Lower leg skin (tissue), 4 donors: Measurements from ENCODE around the gene DNAH14. TPM values are rescaled to one million over a fixed set of nuclear protein-coding genes. Genes with fewer than 3 reads are reported as not detected.
"Not testable (repeated sequence)": the region's sequence is repeated elsewhere in the genome, so short reads cannot be mapped to it uniquely, and the experiment has no call there.

Experiments
- DNase-seq, 2 donors: peaks; one replicate each; pipeline ENCODE4 v3.0.0-alpha.2; 2019; ENCODE audit warnings: low spot score in 2 of 2
- H3K4me3 ChIP-seq: fragments of 200-600 bp; sonication (generic); 2 replicates; pipeline ENCODE4 v1.5.1; 2017; ENCODE audit warnings: mild to moderate bottlenecking, low read depth; ENCODE audit not compliant: poor library complexity, severe bottlenecking
- CTCF ChIP-seq, 3 donors: fragments of 450-650 bp; IDR thresholded peaks; one replicate each; pipeline ENCODE4 v1.5.1; 2016; ENCODE audit warnings: antibody characterized with exemption in 3 of 3, mild to moderate bottlenecking in 3 of 3, moderate library complexity in 2 of 3
- POLR2A ChIP-seq, 2 donors: fragments of 450-650 bp; IDR thresholded peaks; one replicate each; pipeline ENCODE4 v1.6.1; 2016 to 2017; ENCODE audit warnings: antibody characterized with exemption in 2 of 2, mild to moderate bottlenecking in 1 of 2, moderate library complexity in 1 of 2
- WGBS, 2 donors: methylation state at CpG; one replicate each; pipeline ENCODE4 v1.1.5; 2018; 5-methylcytosine and 5-hydroxymethylcytosine counted together
- intact Hi-C: fragments of 100-400 bp; cut with DNase I; formaldehyde crosslinking; loops from one replicate; pipeline ENCODE4 v1.15.0; 2023; ENCODE audit warnings: low total_unique reads
- total RNA-seq, 4 donors: library from RNA; depleted of rRNA; stranded (reverse); fragments of >200 nt; gene quantifications; one replicate each; pipeline ENCODE4 v1.1.0, GENCODE V29; 2016

DNAH14 gene
- total RNA-seq, 4 donors from 2014 or later = 0.84 to 3.0 (median 1.8) TPM

DNA sequence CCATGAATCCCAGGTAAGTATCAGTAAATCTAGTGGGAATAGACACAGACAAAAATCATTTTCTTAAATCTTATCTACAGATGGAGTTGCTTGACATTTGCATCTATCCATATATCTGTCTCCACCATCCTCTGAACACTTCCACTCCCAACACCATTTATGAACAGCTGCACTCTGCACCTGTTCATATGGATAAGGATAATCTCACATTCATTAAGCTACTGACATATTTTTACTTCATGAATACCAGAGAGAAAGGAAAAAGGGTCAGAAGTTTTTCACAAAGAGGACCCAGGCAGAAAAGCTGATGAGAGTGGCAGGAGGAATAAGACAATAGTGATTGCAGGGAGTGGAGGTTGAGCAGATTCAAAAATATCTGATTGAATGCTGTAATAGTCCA lies 222.6 kb downstream of the DNAH14 start:
- intact Hi-C loops = no loop called here
- H3K4me3 ChIP-seq = no peak overlapping the region
- no peak for DNase-seq
- TF ChIP-seq POLR2A (IDR thresholded peaks at IDR 0.05) (no peak), CTCF (IDR thresholded peaks at IDR 0.05) (no peak)

- TF ChIP-seq POLR2A (IDR thresholded peaks at IDR 0.05) (no peak), CTCF (IDR thresholded peaks at IDR 0.05) (no peak)
- no peak for DNase-seq
- intact Hi-C loops = no loop called here
- WGBS, 2 donors = 81 to 86% methylated on average over 1 of the region's 1 CpG
- no peak overlapping the region for H3K4me3 ChIP-seq
Observed at GRCh38 chr1:225155555-225155954, 226.1 kb downstream of the DNAH14 start.

- WGBS, 2 donors = 68 to 72% methylated on average over 3 of the region's 3 CpGs
- H3K4me3 ChIP-seq = no peak overlapping the region
- intact Hi-C loops = no loop called here
- no peak for DNase-seq
- TF ChIP-seq POLR2A (IDR thresholded peaks at IDR 0.05) (no peak), CTCF (IDR thresholded peaks at IDR 0.05) (no peak)
Observed at GRCh38 chr1:225156254-225156653, 226.8 kb downstream of the DNAH14 start.

GRCh38 chr1:225158291-225158690 lies 228.8 kb downstream of the DNAH14 start:
- intact Hi-C loops = no loop called here
- 95 to 97% methylated on average over 4 of the region's 4 CpGs for WGBS, 2 donors
- no peak for DNase-seq
- TF ChIP-seq POLR2A (IDR thresholded peaks at IDR 0.05) (no peak), CTCF (IDR thresholded peaks at IDR 0.05) (no peak)
- H3K4me3 ChIP-seq = no peak overlapping the region

DNA sequence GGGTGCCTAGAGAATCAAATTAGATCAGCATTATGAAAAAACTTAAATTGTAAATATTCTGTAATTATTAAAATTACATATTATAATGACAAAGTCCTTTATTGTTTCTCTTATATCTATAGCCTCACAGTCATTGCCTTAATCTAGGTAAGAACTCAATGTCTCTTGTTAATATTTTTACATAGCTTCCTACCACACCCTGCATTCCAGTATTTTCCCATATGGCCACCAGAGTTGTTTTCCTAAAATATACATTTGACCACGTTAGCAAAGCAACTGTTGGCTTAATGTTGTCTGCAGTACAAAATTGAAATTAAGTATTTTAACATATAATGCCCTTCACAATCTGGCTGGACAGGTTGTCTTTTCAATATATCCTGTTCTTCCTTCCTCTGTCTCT lies 230.3 kb downstream of the DNAH14 start:
- TF ChIP-seq POLR2A (IDR thresholded peaks at IDR 0.05) = no peak
- TF ChIP-seq CTCF (IDR thresholded peaks at IDR 0.05) = no peak
- intact Hi-C loops = no loop called here
- H3K4me3 ChIP-seq = no peak overlapping the region
- 12 to 40% methylated on average over 1 of the region's 1 CpG for WGBS, 2 donors
- DNase-seq = no peak

- 88% methylated on average over 3 of the region's 3 CpGs for WGBS, 2 donors
- intact Hi-C loops, H3K4me3 ChIP-seq, DNase-seq: not testable (repeated sequence)
Observed at GRCh38 chr1:225177409-225177808, 247.9 kb downstream of the DNAH14 start.
